BJ (cell line): ENCODE measurements around the gene TMEFF1. TPM values are rescaled to one million over a fixed set of nuclear protein-coding genes. Genes with fewer than 3 reads are reported as not detected.

Experiments
- CTCF ChIA-PET: fragments of 350-600 bp; formaldehyde crosslinking; extraction: SDS; loops from one replicate; lab custom pipeline; 2021; ENCODE audit warnings: antibody characterized with exemption, inconsistent platforms; lab: Yijun Ruan, JAX
- POLR2A ChIA-PET: fragments of 300-600 bp; sonication (Branson Sonifier 250); formaldehyde crosslinking; extraction: SDS; loops from one replicate; lab custom pipeline; 2021; ENCODE audit warnings: antibody characterized with exemption; lab: Charles Lee
- DNase-seq: peaks from one replicate; pipeline ENCODE4 v3.0.0-alpha.2; 2011; ENCODE audit warnings: low read depth
- H3K27me3 ChIP-seq: 2 replicates; pipeline ENCODE4 v1.6.0; 2011; ENCODE audit warnings: low read length; ENCODE audit not compliant: control insufficient read depth, insufficient read depth
- H3K36me3 ChIP-seq: 2 replicates; pipeline ENCODE4 v1.5.1; 2011; ENCODE audit warnings: low read length; ENCODE audit not compliant: control insufficient read depth, insufficient read depth
- H3K4me3 ChIP-seq: 2 replicates; pipeline ENCODE4 v1.5.1; 2011; ENCODE audit warnings: low read depth, mild to moderate bottlenecking, control low read depth, low read length
- polyA plus RNA-seq: library from polyadenylated mRNA; depleted of rRNA; stranded (reverse); fragments of >200 nt; gene quantifications from 2 replicates; pipeline ENCODE4 v1.2.3, GENCODE V29; 2011
- TF ChIP-seq, protein P1 (sequence below): IDR thresholded peaks from 2 replicates; pipeline ENCODE4 v1.5.1; 2011; ENCODE audit warnings: low read depth, mild to moderate bottlenecking, control low read depth, inconsistent platforms, low read length, moderate library complexity; ENCODE audit not compliant: insufficient read depth

Gene TMEFF1
- polyA plus RNA-seq, 1 experiment, result 0.10 TPM

DNA sequence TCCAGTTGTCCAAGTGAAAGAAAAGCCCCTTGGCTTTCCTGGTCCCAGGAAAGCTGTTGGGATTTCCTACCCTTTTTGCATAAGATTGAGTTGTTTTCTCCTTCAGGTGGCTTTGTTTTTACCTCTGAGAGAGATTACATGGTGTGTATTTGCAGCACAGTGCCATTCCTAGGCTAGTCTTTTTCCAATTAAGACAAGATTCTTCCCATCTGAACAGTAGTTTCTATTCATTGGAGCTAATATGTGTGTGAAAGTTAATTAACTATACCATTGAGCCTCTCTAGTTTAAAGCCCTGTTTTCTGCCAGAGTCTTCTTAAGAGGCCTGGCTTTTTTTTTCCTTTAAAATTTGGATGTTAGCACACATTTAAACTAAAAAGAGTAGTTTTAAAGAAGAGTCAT is 25.9 kb upstream of the TMEFF1 start:
- ChIA-PET POLR2A (no interaction called here), CTCF (interaction anchor here (1.4 kb wide), 1 partner anchor 9 kb away, joined by 9 read pairs; no protein-coding TSS in a partner anchor)
- Histone ChIP-seq H3K4me3 (no peak overlapping the region), H3K36me3 (peaks cover 3% of the 10 kb centered on the region; the same call in 1 of the 2 replicates), H3K27me3 (no peaks in the 10 kb centered on the region)
- TF ChIP-seq, protein P1, sequence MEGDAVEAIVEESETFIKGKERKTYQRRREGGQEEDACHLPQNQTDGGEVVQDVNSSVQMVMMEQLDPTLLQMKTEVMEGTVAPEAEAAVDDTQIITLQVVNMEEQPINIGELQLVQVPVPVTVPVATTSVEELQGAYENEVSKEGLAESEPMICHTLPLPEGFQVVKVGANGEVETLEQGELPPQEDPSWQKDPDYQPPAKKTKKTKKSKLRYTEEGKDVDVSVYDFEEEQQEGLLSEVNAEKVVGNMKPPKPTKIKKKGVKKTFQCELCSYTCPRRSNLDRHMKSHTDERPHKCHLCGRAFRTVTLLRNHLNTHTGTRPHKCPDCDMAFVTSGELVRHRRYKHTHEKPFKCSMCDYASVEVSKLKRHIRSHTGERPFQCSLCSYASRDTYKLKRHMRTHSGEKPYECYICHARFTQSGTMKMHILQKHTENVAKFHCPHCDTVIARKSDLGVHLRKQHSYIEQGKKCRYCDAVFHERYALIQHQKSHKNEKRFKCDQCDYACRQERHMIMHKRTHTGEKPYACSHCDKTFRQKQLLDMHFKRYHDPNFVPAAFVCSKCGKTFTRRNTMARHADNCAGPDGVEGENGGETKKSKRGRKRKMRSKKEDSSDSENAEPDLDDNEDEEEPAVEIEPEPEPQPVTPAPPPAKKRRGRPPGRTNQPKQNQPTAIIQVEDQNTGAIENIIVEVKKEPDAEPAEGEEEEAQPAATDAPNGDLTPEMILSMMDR, result no peak
- DNase-seq, result no peak

DNA sequence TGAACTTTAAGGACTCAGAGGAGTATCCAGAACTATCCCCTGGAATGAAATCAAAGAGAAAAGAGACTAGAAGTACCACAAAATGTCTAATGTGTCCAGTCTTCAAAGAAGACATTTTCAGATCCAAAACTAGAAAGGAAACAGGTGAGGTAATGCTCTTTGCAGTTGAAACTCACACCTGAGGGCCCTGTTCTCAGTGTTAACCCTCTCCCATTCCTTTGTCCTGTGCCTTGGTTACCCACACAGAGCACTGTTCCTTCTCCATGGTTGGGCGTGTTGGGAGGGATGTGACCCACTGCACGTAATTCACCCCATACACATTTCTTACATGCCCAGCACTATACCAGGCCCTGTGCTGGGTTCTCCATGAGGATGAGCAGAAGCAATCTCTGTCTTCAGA is 24.7 kb upstream of the TMEFF1 start:
- ChIA-PET POLR2A (no interaction called here), CTCF (interaction anchor here (0.6 to 1.4 kb wide), 2 partner anchors 10 to 554 kb away, joined by 5 to 9 read pairs; no protein-coding TSS in a partner anchor)
- DNase-seq, result no peak
- TF ChIP-seq, protein P1, result no peak
- no peak overlapping the region for H3K4me3 ChIP-seq
- peaks cover 2% of the 10 kb centered on the region for H3K36me3 ChIP-seq
- H3K27me3 ChIP-seq, result no peaks in the 10 kb centered on the region

DNA sequence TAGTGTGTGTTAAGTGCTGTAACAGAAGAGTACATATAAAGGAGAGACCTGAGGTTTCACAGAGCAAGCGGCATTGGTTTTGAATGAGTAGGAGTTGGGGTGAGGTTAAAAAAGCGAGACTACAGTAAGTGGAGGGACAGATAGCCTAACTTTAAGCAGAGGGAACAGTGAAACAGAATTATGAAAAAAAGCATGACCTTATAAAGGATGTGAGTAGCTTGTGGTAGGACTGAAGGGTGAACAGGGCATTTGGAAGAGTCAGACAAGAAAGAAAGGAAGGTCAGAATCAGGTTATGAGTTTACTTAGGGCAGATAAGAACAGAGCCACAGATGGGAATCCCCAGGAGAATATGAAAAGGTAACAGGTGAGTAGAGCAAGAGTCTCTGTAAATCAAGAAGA is 23.5 kb upstream of the TMEFF1 start:
- Histone ChIP-seq H3K4me3 (no peak overlapping the region), H3K27me3 (no peaks in the 10 kb centered on the region), H3K36me3 (peaks cover 2% of the 10 kb centered on the region)
- TF ChIP-seq, protein P1, result no peak
- no peak for DNase-seq
- ChIA-PET CTCF (interaction anchor here (1.0 kb wide), 1 partner anchor 11 kb away, joined by 3 read pairs; no protein-coding TSS in a partner anchor), POLR2A (no interaction called here)

DNA sequence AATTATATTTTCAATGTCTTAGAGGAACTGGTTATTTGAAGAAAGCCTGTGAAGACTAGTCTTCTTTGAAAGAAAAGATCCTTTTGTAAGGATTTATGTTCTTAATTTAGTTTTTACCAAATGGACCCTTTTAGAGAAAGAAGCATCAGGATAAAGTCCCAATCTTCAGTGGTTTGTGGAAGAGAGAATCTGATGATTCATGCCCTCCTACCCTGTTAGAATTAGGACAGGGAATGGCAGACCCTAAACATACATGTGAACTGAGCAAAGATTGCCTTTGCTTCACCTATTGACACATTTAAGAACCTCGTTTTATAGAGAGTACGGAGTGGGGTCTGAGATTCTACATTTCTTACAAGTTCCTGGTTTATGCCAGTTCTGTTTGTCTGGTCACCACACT is 20.1 kb upstream of the TMEFF1 start:
- no peaks in the 10 kb centered on the region for H3K27me3 ChIP-seq
- DNase-seq, result no peak
- ChIA-PET POLR2A (no interaction called here), CTCF (no interaction called here)
- TF ChIP-seq, protein P1, result no peak
- H3K4me3 ChIP-seq, result no peak overlapping the region
- peaks cover 2% of the 10 kb centered on the region for H3K36me3 ChIP-seq

DNA sequence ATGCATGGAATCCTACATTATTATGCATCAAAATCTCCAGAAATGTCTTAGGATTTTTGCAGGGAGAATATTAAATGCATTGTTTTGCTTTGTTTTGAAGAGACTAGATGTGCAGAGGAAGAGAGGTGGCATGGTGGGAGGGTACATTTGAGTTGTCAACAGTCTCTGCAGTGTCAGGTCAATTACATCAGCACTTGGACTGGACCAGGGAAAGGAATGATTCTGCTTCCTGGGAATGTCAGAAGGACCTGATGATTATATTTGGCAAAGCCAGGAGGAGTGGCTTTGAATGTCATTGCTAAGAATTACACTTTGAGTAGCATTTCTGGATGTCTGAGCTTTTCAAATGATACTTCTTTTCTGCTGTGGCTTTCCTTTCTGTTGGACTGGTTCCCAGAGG is 17.5 kb upstream of the TMEFF1 start:
- Histone ChIP-seq H3K27me3 (no peaks in the 10 kb centered on the region), H3K36me3 (no peaks in the 10 kb centered on the region; the same call in none of the 2 replicates), H3K4me3 (no peak overlapping the region)
- POLR2A ChIA-PET, result no interaction called here
- CTCF ChIA-PET, result no interaction called here
- TF ChIP-seq, protein P1, result no peak
- DNase-seq, result no peak
